ENCODE measurements around the gene SLIT3. TPM values are rescaled to one million over a fixed set of nuclear protein-coding genes. Genes with fewer than 3 reads are reported as not detected.

The SLIT3 gene
- total RNA-seq, 1 donor from 2014 or later = 70.0 TPM

- DNase-seq (no peak), ATAC-seq (no peak)
- no peak for TF ChIP-seq CTCF (IDR thresholded peaks at IDR 0.05)
- Histone ChIP-seq H3K36me3 (no peaks in the 10 kb centered on the region), H3K27ac (no peak overlapping the region), H3K27me3 (no peaks in the 10 kb centered on the region), H3K9me3 (no peaks in the 10 kb centered on the region), H3K4me3 (no peak overlapping the region), H3K4me1 (no peaks in the 10 kb centered on the region)
- intact Hi-C loops (cut with DNase I) = no loop called here
Measured at GRCh38 chr5:168934169-168934568, 366.8 kb downstream of the SLIT3 start.

- H3K4me3 ChIP-seq = no peak overlapping the region
- no peak for ATAC-seq
- H3K36me3 ChIP-seq = no peaks in the 10 kb centered on the region
- no peaks in the 10 kb centered on the region for H3K27me3 ChIP-seq
- no peak overlapping the region for H3K27ac ChIP-seq
- no peaks in the 10 kb centered on the region for H3K9me3 ChIP-seq
- intact Hi-C loops (cut with DNase I) = no loop called here
- no peak for TF ChIP-seq CTCF (IDR thresholded peaks at IDR 0.05)
- DNase-seq = no peak
- no peaks in the 10 kb centered on the region for H3K4me1 ChIP-seq
Measured at GRCh38 chr5:168932400-168933189, 368.3 kb downstream of the SLIT3 start.

GRCh38 chr5:168931638-168932345 lies 369.1 kb downstream of the SLIT3 start:
- DNase-seq (no peak), ATAC-seq (peak; percentile 58)
- no peaks in the 10 kb centered on the region for H3K36me3 ChIP-seq
- H3K9me3 ChIP-seq = no peaks in the 10 kb centered on the region
- intact Hi-C loops (cut with DNase I) = no loop called here
- no peaks in the 10 kb centered on the region for H3K27me3 ChIP-seq
- no peak overlapping the region for H3K4me3 ChIP-seq
- no peak overlapping the region for H3K27ac ChIP-seq
- no peaks in the 10 kb centered on the region for H3K4me1 ChIP-seq
- no peak for TF ChIP-seq CTCF (IDR thresholded peaks at IDR 0.05)

- no peak for DNase-seq
- intact Hi-C loops (cut with DNase I) = no loop called here
- Histone ChIP-seq H3K4me1 (no peaks in the 10 kb centered on the region), H3K9me3 (no peaks in the 10 kb centered on the region), H3K36me3 (no peaks in the 10 kb centered on the region), H3K27ac (no peak overlapping the region), H3K27me3 (no peaks in the 10 kb centered on the region), H3K4me3 (no peak overlapping the region)
- no peak for ATAC-seq
- no peak for TF ChIP-seq CTCF (IDR thresholded peaks at IDR 0.05)
Measured at GRCh38 chr5:168929656-168930055, 371.3 kb downstream of the SLIT3 start.

GRCh38 chr5:168925160-168925559 lies 375.8 kb downstream of the SLIT3 start:
- Histone ChIP-seq H3K27ac (no peak overlapping the region), H3K27me3 (peaks cover 6% of the 10 kb centered on the region), H3K4me3 (no peak overlapping the region), H3K36me3 (no peaks in the 10 kb centered on the region), H3K4me1 (peaks cover under 1% of the 10 kb centered on the region), H3K9me3 (no peaks in the 10 kb centered on the region)
- DNase-seq (no peak), ATAC-seq (no peak)
- no peak for TF ChIP-seq CTCF (IDR thresholded peaks at IDR 0.05)
- intact Hi-C loops (cut with DNase I) = no loop called here

All from upper lobe of right lung (tissue), 1 donor.